MM.1S (cell line): ENCODE results near the gene KIAA1755.

ENCODE experiments used
- DNase-seq: peaks from one replicate; pipeline ENCODE4 v3.0.0-alpha.2; 2015
- H2AFZ ChIP-seq: fragments of 300-600 bp; sonication (generic); 2 replicates; pipeline ENCODE4 v1.6.0; 2016; ENCODE audit warnings: antibody characterized with exemption, low read length
- H3F3A ChIP-seq: fragments of 300-600 bp; sonication (generic); 2 replicates; pipeline ENCODE4 v1.6.1; 2016; ENCODE audit warnings: mild to moderate bottlenecking, antibody characterized with exemption, low read length, moderate library complexity, mixed read lengths; ENCODE audit not compliant: insufficient read depth
- H3K27ac ChIP-seq: fragments of 300-600 bp; sonication (generic); 2 replicates; pipeline ENCODE4 v1.5.1; 2016; ENCODE audit warnings: mild to moderate bottlenecking, low read length
- H3K27me3 ChIP-seq: fragments of 300-600 bp; sonication (generic); replicated peaks from 2 replicates; pipeline ENCODE4 v1.6.0; 2016; ENCODE audit warnings: low read length; ENCODE audit not compliant: insufficient read depth
- H3K36me3 ChIP-seq: fragments of 300-600 bp; sonication (generic); replicated peaks from 2 replicates; pipeline ENCODE4 v1.6.1; 2016; ENCODE audit warnings: mild to moderate bottlenecking, low read length, mixed read lengths; ENCODE audit not compliant: insufficient read depth
- H3K4me1 ChIP-seq: fragments of 300-600 bp; sonication (generic); 2 replicates; pipeline ENCODE4 v1.6.1; 2016; ENCODE audit warnings: low read length, mixed read lengths
- H3K4me2 ChIP-seq: fragments of 300-600 bp; sonication (generic); 2 replicates; pipeline ENCODE4 v1.6.0; 2016; ENCODE audit warnings: low read depth, low read length
- H3K4me3 ChIP-seq: fragments of 300-600 bp; sonication (generic); 2 replicates; pipeline ENCODE4 v1.5.1; 2016; ENCODE audit warnings: low read length, mixed read lengths
- H3K79me2 ChIP-seq: fragments of 300-600 bp; sonication (generic); 2 replicates; pipeline ENCODE4 v1.6.1; 2016; ENCODE audit warnings: mixed run types, low read length, mixed read lengths
- H3K9ac ChIP-seq: fragments of 300-600 bp; sonication (generic); 2 replicates; pipeline ENCODE4 v1.6.1; 2016; ENCODE audit warnings: low read length, mixed read lengths
- H3K9me2 ChIP-seq: fragments of 300-600 bp; sonication (generic); replicated peaks from 2 replicates; pipeline ENCODE4 v1.6.1; 2016; ENCODE audit warnings: mild to moderate bottlenecking, low read length, mixed read lengths; ENCODE audit not compliant: insufficient read depth
- H3K9me3 ChIP-seq: fragments of 300-600 bp; sonication (generic); replicated peaks from 2 replicates; pipeline ENCODE4 v1.6.1; 2016; ENCODE audit warnings: mild to moderate bottlenecking, low read length, mixed read lengths; ENCODE audit not compliant: insufficient read depth
- H4K20me1 ChIP-seq: fragments of 300-600 bp; sonication (generic); 2 replicates; pipeline ENCODE4 v1.6.1; 2016; ENCODE audit warnings: mild to moderate bottlenecking, low read length, moderate library complexity, mixed read lengths; ENCODE audit not compliant: insufficient read depth
- CTCF ChIP-seq: fragments of 300-600 bp; sonication (generic); IDR thresholded peaks from 2 replicates; pipeline ENCODE4 v1.5.1; 2016; ENCODE audit warnings: antibody characterized with exemption, low read length, mixed read lengths
- EZH2 ChIP-seq: fragments of 300-600 bp; sonication (generic); optimal IDR thresholded peaks from 2 replicates; pipeline ENCODE3; 2017; ENCODE audit warnings: low read depth, mild to moderate bottlenecking, antibody characterized with exemption, low read length, mixed read lengths
- EZH2phosphoT487 ChIP-seq: fragments of 300-600 bp; sonication (generic); IDR thresholded peaks from 2 replicates; pipeline ENCODE4 v1.6.1; 2018; ENCODE audit warnings: antibody characterized with exemption, low read length

The KIAA1755 gene

GRCh38 chr20:38201356-38201755 is 59.2 kb downstream of the KIAA1755 start:
- DNase-seq, result no peak
- Histone ChIP-seq H3K4me1 (no peaks in the 10 kb centered on the region), H3K4me2 (no peak overlapping the region), H3K27ac (no peak overlapping the region), H3K4me3 (no peak overlapping the region), H3K79me2 (no peaks in the 10 kb centered on the region), H3K9me2 (no peaks in the 10 kb centered on the region), H3K27me3 (no peaks in the 10 kb centered on the region), H3K9ac (no peak overlapping the region), H3F3A (no peaks in the 10 kb centered on the region), H3K9me3 (no peaks in the 10 kb centered on the region), H4K20me1 (no peaks in the 10 kb centered on the region), H3K36me3 (no peaks in the 10 kb centered on the region), H2AFZ (no peak overlapping the region)
- TF ChIP-seq EZH2, result no peak
- TF ChIP-seq EZH2phosphoT487, result no peak
- no peak for TF ChIP-seq CTCF

- no peak for DNase-seq
- Histone ChIP-seq H2AFZ (no peak overlapping the region), H3F3A (no peaks in the 10 kb centered on the region), H3K27ac (no peak overlapping the region), H3K9ac (no peak overlapping the region), H3K79me2 (no peaks in the 10 kb centered on the region), H3K36me3 (no peaks in the 10 kb centered on the region), H3K9me3 (no peaks in the 10 kb centered on the region), H3K27me3 (no peaks in the 10 kb centered on the region), H3K9me2 (no peaks in the 10 kb centered on the region), H3K4me1 (no peaks in the 10 kb centered on the region), H3K4me2 (no peak overlapping the region), H3K4me3 (no peak overlapping the region), H4K20me1 (no peaks in the 10 kb centered on the region)
- TF ChIP-seq CTCF (no peak), EZH2 (no peak), EZH2phosphoT487 (no peak)
Observed at GRCh38 chr20:38200646-38201045, 59.9 kb downstream of the KIAA1755 start.

GRCh38 chr20:38199501-38200390 is 60.8 kb downstream of the KIAA1755 start:
- TF ChIP-seq EZH2, result no peak
- no peak for TF ChIP-seq EZH2phosphoT487
- TF ChIP-seq CTCF, result no peak
- Histone ChIP-seq H3K9me3 (no peaks in the 10 kb centered on the region), H3K27ac (no peak overlapping the region), H2AFZ (no peak overlapping the region), H3K9ac (no peak overlapping the region), H3F3A (no peaks in the 10 kb centered on the region), H4K20me1 (no peaks in the 10 kb centered on the region), H3K27me3 (no peaks in the 10 kb centered on the region), H3K79me2 (no peaks in the 10 kb centered on the region), H3K4me1 (no peaks in the 10 kb centered on the region), H3K36me3 (no peaks in the 10 kb centered on the region), H3K4me3 (no peak overlapping the region), H3K4me2 (no peak overlapping the region), H3K9me2 (no peaks in the 10 kb centered on the region)
- DNase-seq, result no peak
